Measurements from ENCODE around the gene TSPAN8.

GRCh38 chr12:71158361-71158882, 623 bp upstream of the TSPAN8 start:
- no peak for TF ChIP-seq GLI2 (tag by site-specific recombination; IDR thresholded peaks at IDR 0.05; ENCODE audit: borderline replicate concordance, low read depth)
- no peak for TF ChIP-seq CTCF (tag by site-specific recombination; IDR thresholded peaks at IDR 0.05)
- no peak for TF ChIP-seq ZNF366 (tag by site-specific recombination; conservative IDR thresholded peaks at IDR 0.05)
- TF ChIP-seq ZNF549 (tag by site-specific recombination; IDR thresholded peaks at IDR 0.05), result no peak
- no peak for TF ChIP-seq ZNF449 (tag by site-specific recombination; IDR thresholded peaks at IDR 0.05)
- no peak for TF ChIP-seq ZNF48 (tag by site-specific recombination; IDR thresholded peaks at IDR 0.05)
- no peak for TF ChIP-seq ELK4 (IDR thresholded peaks at IDR 0.05; ENCODE audit: borderline replicate concordance, low read depth, low read length)
- TF ChIP-seq ZSCAN30 (tag by site-specific recombination; IDR thresholded peaks at IDR 0.05), result no peak

Data from HEK293 (cell line).